Stimulated activated CD4-positive, alpha-beta T cell treated with anti-CD3 and anti-CD28 coated beads, Interleukin-4, amount 100 ng/mL, for 1 hour (primary cell): ENCODE results near the gene KCNK4.

Experiments used
- DNase-seq: peaks from one replicate; pipeline ENCODE4 v3.0.0-alpha.2; 2020

KCNK4 gene

DNA sequence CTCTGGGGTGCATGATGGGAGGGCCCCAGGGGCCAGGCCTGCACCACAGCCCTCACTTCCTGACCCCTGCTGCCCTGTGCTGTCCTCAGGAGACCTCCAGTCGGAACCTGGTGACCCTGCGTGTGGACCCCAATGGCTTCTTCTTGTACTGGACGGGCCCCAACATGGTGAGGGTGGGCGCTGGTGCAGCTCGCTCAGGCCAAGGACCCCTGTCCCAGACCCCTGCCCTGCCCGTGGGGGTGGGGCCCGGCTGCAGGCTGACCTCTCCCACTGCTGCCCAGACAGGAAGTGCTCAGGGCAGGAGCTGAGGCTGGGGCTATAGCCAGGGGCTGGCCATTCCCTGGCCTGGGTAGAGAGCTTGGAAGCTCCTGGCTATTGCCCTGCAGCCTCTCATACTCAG lies 36.8 kb upstream of the KCNK4 start:
- DNase-seq: no peak

DNA sequence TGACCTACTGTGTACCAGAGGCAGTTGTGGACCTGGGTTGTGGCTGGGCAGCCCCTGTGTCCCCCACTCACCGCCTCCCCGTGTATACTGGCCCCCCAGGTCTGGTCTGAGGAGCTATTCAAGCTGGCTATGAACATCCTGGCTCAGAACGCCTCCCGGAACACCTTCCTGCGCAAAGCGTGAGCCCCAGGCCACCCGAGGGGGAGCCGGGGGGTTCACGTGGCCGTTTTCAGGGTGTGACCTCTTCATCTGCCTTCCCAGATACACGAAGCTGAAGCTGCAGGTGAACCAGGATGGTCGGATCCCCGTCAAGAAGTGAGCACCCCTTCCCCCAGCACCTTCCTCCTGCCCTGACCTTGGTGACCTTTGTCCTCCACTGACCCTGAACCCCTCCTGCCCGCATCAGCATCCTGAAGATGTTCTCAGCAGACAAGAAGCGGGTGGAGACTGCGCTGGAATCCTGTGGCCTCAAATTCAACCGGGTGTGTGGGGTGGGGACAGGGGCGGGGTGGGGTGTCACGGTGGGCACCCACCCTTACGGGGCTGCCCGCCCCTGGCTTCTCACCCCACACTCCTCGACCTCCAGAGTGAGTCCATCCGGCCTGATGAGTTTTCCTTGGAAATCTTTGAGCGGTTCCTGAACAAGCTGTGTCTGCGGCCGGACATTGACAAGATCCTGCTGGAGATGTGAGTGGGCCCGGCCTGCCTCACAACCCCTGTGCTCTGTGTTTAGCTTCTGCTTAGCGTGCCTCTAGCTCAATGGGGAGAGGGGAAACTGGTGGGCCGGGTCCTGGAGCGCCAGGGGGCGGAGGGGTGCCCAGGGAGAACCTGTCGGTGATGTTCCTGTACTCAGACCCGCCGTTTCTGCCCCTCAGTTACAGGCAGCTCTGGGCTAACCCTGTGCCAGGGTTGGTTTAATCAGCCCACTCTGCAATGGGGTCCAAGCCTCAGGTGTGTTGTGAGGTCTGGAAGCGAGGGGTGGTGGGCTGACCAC lies 35.7 kb upstream of the KCNK4 start:
- no peak for DNase-seq

DNA sequence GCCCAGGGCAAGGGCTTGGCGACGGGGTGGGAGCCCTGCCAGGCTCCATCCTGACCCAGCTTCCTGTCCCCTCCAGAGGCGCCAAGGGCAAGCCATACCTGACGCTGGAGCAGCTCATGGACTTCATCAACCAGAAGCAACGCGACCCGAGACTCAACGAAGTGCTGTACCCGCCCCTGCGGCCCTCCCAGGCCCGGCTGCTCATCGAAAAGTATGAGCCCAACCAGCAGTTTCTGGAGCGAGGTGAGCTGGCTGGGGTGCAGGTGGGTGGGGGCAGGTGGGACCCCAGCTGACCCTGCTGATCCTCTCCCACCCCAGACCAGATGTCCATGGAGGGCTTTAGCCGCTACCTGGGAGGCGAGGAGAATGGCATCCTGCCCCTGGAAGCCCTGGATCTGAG lies 34.8 kb upstream of the KCNK4 start:
- DNase-seq: no peak

DNA sequence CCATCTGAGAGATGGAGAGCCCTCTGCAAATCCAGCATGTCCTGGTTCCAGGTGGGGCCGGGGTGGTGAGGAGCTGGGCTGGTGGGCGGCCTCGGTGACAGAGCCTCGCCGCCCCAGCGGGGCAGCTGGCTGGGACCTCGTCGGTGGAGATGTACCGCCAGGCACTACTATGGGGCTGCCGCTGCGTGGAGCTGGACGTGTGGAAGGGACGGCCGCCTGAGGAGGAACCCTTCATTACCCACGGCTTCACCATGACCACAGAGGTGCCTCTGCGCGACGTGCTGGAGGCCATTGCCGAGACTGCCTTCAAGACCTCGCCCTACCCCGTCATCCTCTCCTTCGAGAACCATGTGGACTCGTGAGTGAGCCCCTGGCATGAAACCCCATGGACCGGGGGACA lies 32.7 kb upstream of the KCNK4 start:
- no peak for DNase-seq

DNA sequence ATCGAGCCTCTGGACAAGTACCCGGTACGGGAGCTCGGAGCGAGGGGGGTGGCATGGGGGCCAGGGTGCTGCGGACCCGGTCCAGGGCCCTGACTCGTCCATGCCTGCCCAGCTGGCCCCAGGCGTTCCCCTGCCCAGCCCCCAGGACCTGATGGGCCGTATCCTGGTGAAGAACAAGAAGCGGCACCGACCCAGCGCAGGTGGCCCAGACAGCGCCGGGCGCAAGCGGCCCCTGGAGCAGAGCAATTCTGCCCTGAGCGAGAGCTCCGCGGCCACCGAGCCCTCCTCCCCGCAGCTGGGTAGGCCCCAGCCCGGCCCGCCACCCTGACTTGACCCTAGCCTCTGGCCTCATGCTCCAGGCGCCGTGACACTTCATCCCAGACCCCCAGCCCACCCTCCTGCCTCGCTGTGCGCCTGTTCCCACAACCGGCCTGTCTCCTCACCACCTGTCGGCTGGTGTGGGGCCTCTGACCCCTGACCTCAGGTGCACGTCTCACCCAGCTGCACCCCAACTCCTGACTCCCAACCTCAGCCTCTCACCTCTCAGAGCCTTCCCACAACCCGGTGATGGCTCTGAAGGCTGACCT lies 32.1 kb upstream of the KCNK4 start:
- DNase-seq: no peak

DNA sequence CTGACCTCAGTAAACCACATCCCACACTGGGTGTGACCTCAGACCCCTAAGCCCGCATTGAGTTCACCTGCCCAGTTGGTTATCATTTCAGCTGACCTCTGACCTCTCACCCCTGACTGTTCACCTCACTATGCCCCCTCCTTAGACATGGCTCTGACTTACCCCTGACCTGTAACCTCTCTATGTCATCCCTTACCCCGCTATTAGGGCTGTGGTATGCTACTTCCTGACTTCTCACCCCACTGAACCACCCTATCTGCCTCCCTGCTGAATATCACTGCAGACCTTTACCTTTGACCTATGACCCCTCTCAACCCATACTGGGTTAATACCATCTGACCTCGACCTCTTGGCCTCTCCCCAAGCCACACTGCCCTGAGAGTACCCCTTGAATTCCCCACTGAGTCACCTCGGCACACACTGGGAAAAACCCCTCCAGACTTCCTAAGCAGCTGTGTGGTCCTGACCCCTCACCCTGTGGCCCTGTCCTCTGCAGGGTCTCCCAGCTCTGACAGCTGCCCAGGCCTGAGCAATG lies 31.5 kb upstream of the KCNK4 start:
- DNase-seq: no peak

DNA sequence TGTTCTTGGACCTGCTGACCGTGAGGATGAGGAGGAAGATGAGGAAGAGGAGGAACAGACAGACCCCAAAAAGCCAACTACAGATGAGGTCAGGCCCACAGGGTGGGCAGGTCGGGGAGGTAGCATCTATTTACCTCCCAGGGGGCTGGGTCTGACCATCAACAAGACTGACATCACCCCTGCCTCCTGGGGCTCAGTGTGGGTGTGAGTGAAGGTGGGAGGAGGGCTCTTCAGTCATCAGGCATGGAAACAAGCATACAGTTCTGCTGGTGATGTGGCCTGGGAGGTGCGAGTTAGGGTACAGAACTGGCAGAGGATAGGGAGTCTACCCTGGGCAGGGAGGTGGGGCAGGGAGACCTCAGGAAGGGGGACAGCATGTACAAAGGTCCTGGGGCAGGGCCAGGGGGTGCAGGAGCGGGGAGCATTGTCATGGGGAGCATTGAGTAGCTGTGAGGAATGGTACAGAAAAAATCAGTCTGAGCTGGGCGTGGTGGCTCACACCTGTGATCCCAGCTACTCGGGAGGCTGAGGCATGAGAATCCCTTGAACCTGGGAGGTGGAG lies 30.9 kb upstream of the KCNK4 start:
- DNase-seq: no peak

DNA sequence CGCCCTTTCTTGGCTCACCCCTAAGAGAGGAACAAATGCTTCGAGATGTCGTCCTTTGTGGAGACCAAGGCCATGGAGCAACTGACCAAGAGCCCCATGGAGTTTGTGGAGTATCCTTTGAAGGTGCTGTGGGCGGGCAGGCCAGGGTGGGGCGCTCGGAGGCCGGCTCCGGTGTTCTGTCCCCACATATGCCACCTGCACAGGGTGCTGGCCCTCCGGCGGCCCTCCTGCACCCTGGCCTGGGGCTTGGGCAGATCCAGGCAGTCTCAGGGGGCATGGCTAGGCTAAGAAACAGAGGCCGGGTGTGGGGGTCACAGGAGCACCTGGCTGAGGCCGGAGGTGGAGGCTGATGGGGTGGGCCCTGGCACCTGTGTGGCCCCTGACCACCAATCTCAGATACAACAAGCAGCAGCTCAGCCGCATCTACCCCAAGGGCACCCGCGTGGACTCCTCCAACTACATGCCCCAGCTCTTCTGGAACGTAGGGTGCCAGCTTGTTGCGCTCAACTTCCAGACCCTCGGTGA lies 29.5 kb upstream of the KCNK4 start:
- DNase-seq: no peak

DNA sequence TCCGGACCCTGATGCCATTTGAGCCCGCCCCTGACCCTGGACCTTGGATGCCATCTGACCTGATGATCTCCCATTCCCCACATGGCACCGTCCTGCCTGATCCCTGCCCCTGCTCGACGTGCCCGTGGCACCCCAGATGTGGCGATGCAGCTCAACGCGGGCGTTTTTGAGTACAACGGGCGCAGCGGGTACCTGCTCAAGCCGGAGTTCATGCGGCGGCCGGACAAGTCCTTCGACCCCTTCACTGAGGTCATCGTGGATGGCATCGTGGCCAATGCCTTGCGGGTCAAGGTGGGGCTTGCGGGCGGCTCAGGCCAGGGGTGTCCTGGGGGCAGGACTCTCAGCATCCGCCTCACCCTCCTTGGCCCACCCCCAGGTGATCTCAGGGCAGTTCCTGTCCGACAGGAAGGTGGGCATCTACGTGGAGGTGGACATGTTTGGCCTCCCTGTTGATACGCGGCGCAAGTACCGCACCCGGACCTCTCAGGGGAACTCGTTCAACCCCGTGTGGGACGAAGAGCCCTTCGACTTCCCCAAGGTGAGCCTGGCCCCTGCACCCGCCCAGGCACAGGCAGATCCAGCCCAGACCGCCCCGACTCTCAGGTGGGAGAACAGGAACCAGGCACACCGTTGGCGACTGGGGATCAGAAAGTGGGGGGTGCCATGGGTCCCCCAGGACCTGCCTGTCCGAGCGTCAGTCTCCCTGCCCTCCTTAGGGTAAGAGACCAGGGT lies 28.7 kb upstream of the KCNK4 start:
- DNase-seq: no peak

DNA sequence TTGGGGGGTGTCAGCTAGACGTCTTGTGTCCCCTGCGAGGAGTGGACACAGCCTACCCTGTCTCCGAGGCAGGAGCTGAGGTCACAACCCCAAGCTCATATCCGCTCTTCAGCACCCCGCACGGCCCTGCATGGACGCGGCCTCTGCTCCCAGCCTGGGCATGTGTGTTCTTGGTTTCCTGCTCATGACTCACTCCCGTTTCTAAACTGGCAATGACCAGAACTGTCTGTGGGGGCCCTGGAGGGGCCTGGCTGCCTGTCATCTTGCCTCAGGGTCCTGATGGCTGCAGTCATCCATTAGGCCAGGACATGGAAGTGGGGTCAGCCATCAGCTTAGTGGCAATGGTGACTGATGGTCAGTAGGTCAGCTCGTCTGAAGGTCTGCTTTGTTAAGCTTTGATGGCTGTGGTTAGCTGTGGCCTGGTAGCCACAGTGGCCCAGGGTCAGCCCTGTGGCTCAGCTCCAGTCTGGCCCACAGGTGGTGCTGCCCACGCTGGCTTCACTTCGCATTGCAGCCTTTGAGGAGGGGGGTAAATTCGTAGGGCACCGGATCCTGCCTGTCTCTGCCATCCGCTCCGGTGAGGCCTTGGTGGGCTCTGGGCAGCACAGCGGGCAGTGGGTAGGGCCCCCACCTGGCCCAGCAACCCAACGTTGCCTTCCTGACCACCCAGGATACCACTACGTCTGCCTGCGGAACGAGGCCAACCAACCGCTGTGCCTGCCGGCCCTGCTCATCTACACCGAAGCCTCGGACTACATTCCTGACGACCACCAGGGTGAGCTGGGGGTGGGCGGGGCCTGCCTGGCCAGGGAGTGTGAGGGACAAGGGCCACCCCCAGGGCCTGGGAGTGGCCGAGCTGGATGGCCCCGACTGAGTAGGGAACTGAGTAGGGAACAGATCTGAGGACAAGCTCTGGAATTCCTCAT lies 27.8 kb upstream of the KCNK4 start:
- DNase-seq: no peak

DNA sequence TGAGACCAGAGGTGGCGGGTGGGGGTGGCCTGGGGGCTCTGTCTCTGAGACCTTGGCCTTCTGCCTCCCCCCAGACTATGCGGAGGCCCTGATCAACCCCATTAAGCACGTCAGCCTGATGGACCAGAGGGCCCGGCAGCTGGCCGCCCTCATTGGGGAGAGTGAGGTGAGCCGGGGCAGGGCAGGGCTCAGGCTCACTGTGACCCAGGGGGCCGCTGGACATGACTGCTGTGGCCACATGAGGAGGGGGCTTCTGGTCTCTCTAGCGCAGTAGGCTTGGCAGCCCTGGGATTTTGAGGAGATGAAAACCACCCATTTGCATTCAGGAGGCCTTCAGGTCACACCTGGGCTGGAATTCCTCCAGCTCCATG lies 27.2 kb upstream of the KCNK4 start:
- no peak for DNase-seq

DNA sequence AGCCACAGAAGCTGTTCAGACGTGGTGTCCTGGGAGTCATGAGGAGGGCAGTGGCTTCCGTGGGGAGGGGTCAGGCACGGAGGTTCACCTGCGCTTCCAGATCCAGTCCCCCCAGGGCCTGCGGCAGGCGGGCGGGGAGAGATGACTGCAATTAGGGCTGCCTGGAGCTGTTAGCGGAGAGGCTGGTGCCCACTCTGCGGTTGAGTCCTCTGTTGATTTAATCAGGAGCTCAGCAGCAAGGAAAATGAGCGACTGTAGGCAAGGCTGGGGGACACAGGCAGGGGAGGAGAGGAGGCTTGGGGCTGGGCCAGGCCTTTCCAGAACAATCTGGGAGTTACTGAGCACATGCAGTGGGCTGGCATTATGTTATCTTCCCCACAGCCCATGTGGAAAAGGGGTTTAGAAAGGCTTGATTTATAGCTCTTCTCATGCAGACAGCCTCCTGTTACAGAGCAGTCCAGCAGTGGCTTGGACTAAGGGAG lies 26.7 kb upstream of the KCNK4 start:
- DNase-seq: no peak

DNA sequence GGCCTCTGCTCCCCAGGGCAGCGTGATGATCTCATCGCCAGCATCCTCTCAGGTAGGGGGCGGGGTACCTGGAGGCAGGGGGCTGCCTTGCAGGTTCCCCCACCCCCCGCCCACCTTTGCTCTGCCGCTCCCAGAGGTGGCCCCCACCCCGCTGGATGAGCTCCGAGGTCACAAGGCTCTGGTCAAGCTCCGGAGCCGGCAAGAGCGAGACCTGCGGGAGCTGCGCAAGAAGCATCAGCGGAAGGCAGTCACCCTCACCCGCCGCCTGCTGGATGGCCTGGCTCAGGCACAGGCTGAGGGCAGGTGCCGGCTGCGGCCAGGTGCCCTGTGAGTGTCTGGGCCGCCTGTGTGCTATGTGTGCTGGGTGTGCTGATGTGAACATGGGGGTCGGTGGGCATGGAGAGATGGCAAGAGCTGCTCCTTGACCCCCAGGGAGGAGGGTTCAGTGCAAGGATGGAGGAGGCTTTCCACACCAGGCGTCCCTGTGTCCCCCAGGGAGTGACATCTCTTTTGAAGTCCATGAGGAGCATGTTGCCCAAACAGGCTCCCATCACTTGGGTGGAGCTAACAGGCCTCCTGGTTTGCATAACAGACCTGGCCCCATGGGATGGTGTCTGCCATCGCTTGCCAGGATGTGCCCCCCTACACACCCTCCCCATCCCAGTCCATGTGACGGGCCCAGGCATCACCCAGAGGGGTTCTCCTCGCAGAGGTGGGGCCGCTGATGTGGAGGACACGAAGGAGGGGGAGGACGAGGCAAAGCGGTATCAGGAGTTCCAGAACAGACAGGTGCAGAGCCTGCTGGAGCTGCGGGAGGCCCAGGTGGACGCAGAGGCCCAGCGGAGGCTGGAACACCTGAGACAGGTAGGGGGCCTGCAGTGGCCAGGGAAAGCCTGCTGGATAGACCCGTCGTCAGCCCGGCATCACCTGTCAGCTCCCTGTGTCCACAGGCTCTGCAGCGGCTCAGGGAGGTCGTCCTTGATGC lies 25.6 kb upstream of the KCNK4 start:
- DNase-seq: no peak

DNA sequence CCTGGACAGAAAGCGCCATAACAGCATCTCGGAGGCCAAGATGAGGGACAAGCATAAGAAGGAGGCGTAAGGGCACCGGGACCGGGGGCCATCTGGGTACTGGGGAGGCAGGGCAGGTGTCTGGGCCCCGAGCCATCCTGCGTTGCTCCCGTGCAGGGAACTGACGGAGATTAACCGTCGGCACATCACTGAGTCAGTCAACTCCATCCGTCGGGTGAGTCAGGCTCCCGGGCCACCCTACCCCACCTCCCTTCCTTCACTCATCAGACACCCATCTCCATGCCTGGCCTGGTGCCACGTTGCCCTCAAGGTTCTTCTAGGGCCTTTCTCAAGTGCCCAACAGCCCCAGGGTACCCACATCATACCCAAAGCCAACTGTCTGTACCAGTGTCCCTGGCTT lies 24.8 kb upstream of the KCNK4 start:
- no peak for DNase-seq

DNA sequence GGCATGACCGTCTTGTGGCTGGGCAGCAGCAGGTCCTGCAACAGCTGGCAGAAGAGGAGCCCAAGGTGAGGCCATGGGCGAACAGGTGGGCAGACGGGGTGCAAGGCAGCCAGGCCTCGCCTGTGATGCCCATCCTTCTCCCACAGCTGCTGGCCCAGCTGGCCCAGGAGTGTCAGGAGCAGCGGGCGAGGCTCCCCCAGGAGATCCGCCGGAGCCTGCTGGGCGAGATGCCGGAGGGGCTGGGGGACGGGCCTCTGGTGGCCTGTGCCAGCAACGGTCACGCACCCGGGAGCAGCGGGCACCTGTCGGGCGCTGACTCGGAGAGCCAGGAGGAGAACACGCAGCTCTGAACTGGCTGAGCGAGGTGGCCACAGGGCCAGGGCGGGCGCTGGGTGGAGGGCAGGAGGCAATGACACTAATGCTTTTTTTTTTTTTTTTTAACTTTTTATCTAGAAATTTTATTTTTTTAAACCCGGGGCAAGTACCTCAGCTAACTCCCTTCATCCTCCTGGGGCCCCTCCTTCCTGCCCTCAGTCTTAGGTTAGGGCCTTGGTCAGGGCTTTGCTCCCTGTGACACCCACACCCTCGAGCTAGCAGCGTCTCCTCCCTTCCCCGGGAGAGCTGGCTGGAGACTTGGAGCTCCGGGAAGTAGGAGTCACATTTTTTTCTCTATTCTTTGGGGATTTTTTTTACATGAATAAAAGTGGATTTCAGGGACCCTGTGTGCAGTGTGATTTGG lies 23.7 kb upstream of the KCNK4 start:
- DNase-seq: no peak

DNA sequence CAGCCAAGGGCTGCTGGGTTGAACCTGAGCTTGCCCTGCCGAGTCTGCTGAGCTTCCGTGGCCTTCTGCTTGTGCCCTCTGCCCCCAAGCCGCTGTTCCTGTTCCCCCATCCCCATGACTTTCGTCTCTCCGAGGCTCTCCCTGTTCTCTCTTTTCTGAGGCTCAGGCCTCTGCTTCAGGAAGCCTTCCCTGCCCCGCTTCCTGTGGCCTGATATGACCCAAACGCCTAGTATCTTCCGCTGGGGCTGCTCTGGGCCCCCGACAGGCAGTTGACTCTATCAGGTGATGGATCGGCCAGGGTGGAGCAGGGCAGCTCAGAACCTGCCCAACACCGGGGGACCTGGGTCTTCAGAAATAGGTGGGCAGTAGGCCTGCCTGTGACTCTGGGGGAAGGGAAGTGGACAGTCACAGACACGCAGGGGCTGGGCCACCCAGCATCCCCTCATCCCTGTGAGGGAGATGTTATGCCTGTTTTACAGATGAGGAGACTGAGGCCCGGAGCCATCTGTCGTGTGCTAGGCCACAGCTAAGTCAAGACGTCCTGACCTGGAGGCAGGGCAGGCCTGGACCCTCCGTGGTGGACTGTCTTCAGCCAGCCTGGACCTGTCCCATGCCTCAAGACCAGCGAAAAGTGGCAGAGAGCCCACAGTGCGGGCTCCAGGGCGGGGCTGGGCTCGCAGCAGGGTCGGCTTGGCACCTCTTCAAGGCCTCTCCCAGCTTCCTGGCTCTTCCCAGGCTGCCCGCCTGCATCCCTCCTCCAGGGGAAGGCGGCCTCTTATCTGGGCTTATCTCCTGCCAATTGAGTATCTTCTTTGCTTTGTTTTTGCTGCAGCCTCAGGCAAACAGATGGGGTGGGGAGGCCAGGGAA lies 22.8 kb upstream of the KCNK4 start:
- DNase-seq: no peak

DNA sequence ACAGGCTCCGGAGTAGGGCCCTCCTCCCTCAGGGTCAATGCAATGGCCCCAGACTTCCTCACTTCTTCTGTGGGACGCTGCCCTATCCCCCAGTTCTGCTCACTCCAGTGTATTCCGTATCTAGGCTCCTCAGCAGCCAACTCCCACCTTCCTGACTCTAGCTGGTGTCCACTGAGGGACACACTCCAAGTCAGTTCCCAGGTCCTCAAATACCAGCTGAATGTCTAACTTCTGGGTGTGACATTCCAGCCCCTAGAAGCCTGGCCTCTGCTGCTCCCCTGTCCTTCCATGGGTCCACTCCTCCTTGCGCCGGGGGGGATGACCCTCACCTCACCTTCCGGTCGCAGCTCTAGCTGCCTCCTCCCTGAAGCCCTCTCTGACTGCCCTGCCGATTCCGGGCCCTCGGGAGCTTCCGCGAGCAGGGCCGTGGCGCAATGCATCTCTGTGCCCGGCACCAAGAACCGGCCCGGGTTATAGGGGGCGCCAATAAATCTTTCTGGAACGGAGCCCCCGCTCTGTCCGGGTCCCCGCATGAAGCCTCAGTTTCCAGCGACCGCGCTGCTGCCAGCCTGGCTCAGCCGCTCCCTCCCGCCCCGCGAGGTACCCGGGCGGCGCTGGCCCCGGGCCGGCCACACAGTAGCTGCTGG lies 22.1 kb upstream of the KCNK4 start:
- DNase-seq: peak; percentile 56
